NB4 (cell line): ENCODE data around the gene GPC3.

Experiments used
- DNase-seq: peaks from one replicate; pipeline ENCODE4 v3.0.0; 2010; ENCODE audit warnings: low read depth
- H3K4me3 ChIP-seq: one replicate; pipeline ENCODE4 v1.5.1; 2011; ENCODE audit warnings: mild to moderate bottlenecking, low read depth, low read length, moderate library complexity
- MYC ChIP-seq: IDR thresholded peaks from 2 replicates; pipeline ENCODE4 v1.6.1; 2011; ENCODE audit warnings: low read depth, low read length
- POLR2A ChIP-seq: IDR thresholded peaks from 2 replicates; pipeline ENCODE4 v1.6.1; 2011; ENCODE audit warnings: mild to moderate bottlenecking; ENCODE audit not compliant: insufficient read length; ENCODE audit errors: extremely low read depth
- TF ChIP-seq, protein P1 (sequence below): IDR thresholded peaks from one replicate; pipeline ENCODE4 v1.5.1; 2012; ENCODE audit warnings: low read depth, low read length
- TF ChIP-seq, protein P2 (sequence below): IDR thresholded peaks from 2 replicates; pipeline ENCODE4 v1.6.1; 2011; ENCODE audit warnings: low read depth, low read length

The GPC3 gene

GRCh38 chrX:133561251-133561650 lies 424.1 kb downstream of the GPC3 start:
- TF ChIP-seq, protein P1, sequence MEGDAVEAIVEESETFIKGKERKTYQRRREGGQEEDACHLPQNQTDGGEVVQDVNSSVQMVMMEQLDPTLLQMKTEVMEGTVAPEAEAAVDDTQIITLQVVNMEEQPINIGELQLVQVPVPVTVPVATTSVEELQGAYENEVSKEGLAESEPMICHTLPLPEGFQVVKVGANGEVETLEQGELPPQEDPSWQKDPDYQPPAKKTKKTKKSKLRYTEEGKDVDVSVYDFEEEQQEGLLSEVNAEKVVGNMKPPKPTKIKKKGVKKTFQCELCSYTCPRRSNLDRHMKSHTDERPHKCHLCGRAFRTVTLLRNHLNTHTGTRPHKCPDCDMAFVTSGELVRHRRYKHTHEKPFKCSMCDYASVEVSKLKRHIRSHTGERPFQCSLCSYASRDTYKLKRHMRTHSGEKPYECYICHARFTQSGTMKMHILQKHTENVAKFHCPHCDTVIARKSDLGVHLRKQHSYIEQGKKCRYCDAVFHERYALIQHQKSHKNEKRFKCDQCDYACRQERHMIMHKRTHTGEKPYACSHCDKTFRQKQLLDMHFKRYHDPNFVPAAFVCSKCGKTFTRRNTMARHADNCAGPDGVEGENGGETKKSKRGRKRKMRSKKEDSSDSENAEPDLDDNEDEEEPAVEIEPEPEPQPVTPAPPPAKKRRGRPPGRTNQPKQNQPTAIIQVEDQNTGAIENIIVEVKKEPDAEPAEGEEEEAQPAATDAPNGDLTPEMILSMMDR = no peak
- TF ChIP-seq MYC (no peak), POLR2A (no peak)
- TF ChIP-seq, protein P2, sequence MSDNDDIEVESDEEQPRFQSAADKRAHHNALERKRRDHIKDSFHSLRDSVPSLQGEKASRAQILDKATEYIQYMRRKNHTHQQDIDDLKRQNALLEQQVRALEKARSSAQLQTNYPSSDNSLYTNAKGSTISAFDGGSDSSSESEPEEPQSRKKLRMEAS = no peak
- DNase-seq = no peak

GRCh38 chrX:133559909-133560308 lies 425.5 kb downstream of the GPC3 start:
- no peak for DNase-seq
- TF ChIP-seq, protein P2 = no peak
- TF ChIP-seq MYC = no peak
- TF ChIP-seq, protein P1 = no peak
- no peak for TF ChIP-seq POLR2A
- no peak overlapping the region for H3K4me3 ChIP-seq

More at GRCh38 chrX:133561251-133561650, 424.1 kb downstream of the GPC3 start:
- no peak overlapping the region for H3K4me3 ChIP-seq

DNA sequence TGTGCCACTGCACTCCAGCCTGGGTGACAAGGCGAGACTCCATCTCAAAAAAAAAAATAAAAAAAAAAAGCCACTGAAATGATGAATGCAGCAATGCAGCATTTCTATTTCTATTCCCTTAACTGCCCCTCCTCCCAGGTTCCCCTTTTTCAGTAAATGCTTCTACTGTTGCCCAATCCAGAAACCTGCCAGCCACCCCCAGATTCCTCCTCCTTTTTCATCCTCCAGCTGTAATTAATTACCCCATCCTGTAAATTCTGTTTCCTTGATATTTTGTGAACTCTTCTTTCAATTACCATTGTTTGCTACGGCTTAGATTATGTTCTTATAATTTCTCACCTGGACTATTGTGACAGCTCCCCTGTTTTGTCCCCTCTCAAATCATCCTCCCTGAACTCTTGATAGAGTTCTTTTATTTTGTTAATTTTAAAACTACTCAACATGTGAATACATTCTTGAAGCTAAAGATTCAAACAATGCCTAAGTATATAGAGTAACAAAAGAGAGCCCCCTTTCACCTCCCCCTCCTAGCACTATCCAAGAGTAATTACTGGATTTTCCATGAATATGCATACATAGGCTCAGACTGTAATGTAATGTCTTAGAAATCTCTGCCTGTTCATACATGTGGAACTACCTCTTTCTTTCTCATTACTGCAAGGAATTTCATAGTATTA lies 429.5 kb downstream of the GPC3 start:
- H3K4me3 ChIP-seq = no peak overlapping the region
- DNase-seq = peak; percentile 4
- TF ChIP-seq, protein P2 = no peak
- TF ChIP-seq, protein P1 = no peak
- TF ChIP-seq POLR2A (no peak), MYC (no peak)

DNA sequence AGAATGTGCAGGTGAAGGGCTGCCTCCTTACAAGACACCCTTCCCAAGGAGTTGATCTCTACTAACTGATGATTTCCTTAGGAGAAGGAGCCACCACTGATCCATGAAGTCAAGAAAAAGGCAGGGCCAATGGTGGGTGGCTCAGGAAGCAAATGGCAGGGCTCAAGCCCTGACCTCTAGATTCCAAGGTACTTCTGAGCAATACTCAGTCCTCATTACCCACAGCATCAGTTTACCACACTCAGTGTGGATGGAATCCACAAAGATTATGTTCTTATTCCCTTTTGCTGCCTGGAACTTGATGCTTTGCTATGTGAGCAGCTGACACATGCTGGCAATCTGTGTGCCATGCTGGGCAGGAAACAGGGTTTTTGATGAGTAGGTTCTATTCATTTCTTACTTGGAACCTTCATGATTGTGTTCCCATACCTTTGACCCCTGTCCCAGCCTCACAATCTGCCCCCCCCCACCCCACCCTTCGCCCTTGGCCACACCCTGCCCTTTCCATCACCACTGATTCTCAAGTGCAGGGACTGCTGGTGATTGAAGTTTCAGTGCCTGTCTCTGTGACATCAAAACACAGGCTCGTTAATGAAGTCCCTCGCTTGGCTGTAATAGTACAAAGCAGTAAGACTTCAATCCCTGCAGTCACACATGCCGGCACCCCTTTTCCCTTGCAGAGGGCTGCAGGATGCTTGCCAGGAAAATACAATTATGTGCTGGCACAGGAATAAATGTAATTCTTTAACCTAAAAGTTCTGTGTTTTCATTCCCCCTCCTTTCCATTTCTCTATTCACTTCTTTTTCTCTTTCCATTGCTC lies 434.5 kb downstream of the GPC3 start:
- no peak for DNase-seq
- TF ChIP-seq, protein P1 = no peak
- no peak for TF ChIP-seq MYC
- TF ChIP-seq, protein P2 = no peak
- no peak for TF ChIP-seq POLR2A
- no peak overlapping the region for H3K4me3 ChIP-seq

- H3K4me3 ChIP-seq = no peak overlapping the region
- TF ChIP-seq POLR2A (no peak), MYC (no peak)
- TF ChIP-seq, protein P1 = no peak
- TF ChIP-seq, protein P2 = no peak
- DNase-seq = no peak
Measured at GRCh38 chrX:133549295-133549933, 436.0 kb downstream of the GPC3 start.
